Neural cell (in vitro differentiated cells): ENCODE measurements around the gene BTG1. TPM values are rescaled to one million over a fixed set of nuclear protein-coding genes. Genes with fewer than 3 reads are reported as not detected.

ENCODE experiments used
- H2AFZ ChIP-seq: fragments of 200-600, 300-800 bp; sonication (generic), shearing (Covaris generic); 2 replicates; pipeline ENCODE4 v1.6.0; 2014; ENCODE audit warnings: low read depth, mild to moderate bottlenecking, antibody characterized with exemption, low read length, moderate library complexity
- H3F3A ChIP-seq: fragments of 200-600 bp; shearing (Covaris generic); 2 replicates; pipeline ENCODE4 v1.6.1; 2016; ENCODE audit warnings: mild to moderate bottlenecking, moderate library complexity, mixed read lengths, antibody characterized with exemption, low read length; ENCODE audit not compliant: insufficient read depth, poor library complexity, severe bottlenecking
- H3K27ac ChIP-seq: fragments of 200-600, 300-800 bp; sonication (generic), shearing (Covaris generic); 2 replicates; pipeline ENCODE4 v1.5.1; 2014; ENCODE audit warnings: mild to moderate bottlenecking, low read length, moderate library complexity
- H3K27me3 ChIP-seq: fragments of 300-800, 200-600 bp; sonication (generic), shearing (Covaris generic); 2 replicates; pipeline ENCODE4 v1.6.0; 2014; ENCODE audit warnings: mild to moderate bottlenecking, low read depth, low read length, moderate library complexity; ENCODE audit not compliant: insufficient read depth
- H3K36me3 ChIP-seq: fragments of 300-800, 200-600 bp; sonication (generic), shearing (Covaris generic); 2 replicates; pipeline ENCODE4 v1.5.1; 2014; ENCODE audit warnings: mild to moderate bottlenecking, antibody characterized with exemption, low read length, moderate library complexity; ENCODE audit not compliant: insufficient read depth
- H3K4me2 ChIP-seq: fragments of 300-800, 200-600 bp; sonication (generic), shearing (Covaris generic); 2 replicates; pipeline ENCODE4 v1.6.0; 2014; ENCODE audit warnings: mild to moderate bottlenecking, low read length
- H3K4me3 ChIP-seq: fragments of 300-800, 200-600 bp; sonication (generic), shearing (Covaris generic); 2 replicates; pipeline ENCODE4 v1.5.1; 2014; ENCODE audit warnings: mild to moderate bottlenecking, low read length, moderate library complexity
- H3K79me2 ChIP-seq: fragments of 200-600 bp; shearing (Covaris generic); replicated peaks from 2 replicates; pipeline ENCODE4 v1.6.0; 2014; ENCODE audit warnings: mild to moderate bottlenecking, low read length, moderate library complexity; ENCODE audit not compliant: insufficient read depth
- H3K9ac ChIP-seq: fragments of 300-800, 200-600 bp; sonication (generic), shearing (Covaris generic); 2 replicates; pipeline ENCODE4 v1.6.1; 2016; ENCODE audit warnings: mild to moderate bottlenecking, low read length, mixed read lengths
- H3K9me2 ChIP-seq: fragments of 200-600 bp; shearing (Covaris generic); 2 replicates; pipeline ENCODE4 v1.6.1; 2016; ENCODE audit warnings: mild to moderate bottlenecking, low read length, mixed read lengths; ENCODE audit not compliant: insufficient read depth
- H3K9me3 ChIP-seq: fragments of 200-600, 300-800 bp; sonication (generic), shearing (Covaris generic); 2 replicates; pipeline ENCODE4 v1.6.1; 2016; ENCODE audit warnings: mild to moderate bottlenecking, mixed run types, low read length, moderate library complexity, mixed read lengths
- H4K20me1 ChIP-seq: fragments of 200-600 bp; shearing (Covaris generic); 2 replicates; pipeline ENCODE4 v1.6.1; 2016; ENCODE audit warnings: mild to moderate bottlenecking, mixed run types; ENCODE audit not compliant: insufficient read depth
- EP300 ChIP-seq: fragments of 450-650 bp; conservative IDR thresholded peaks from 2 replicates; pipeline ENCODE4 v1.6.1; 2014; ENCODE audit warnings: antibody characterized with exemption, mild to moderate bottlenecking, moderate library complexity; ENCODE audit not compliant: poor library complexity, severe bottlenecking
- EZH2 ChIP-seq: fragments of 200-600, 300-800 bp; shearing (Covaris generic), sonication (generic); IDR thresholded peaks from 2 replicates; pipeline ENCODE4 v1.6.1; 2014; ENCODE audit warnings: antibody characterized with exemption, low read length, borderline replicate concordance, mild to moderate bottlenecking; ENCODE audit not compliant: insufficient read depth, poor library complexity, severe bottlenecking
- MXI1 ChIP-seq: fragments of 450-650 bp; conservative IDR thresholded peaks from 2 replicates; pipeline ENCODE4 v1.6.1; 2014; ENCODE audit warnings: antibody characterized with exemption, mild to moderate bottlenecking; ENCODE audit not compliant: poor library complexity, severe bottlenecking
- RAD21 ChIP-seq: fragments of 450-650 bp; conservative IDR thresholded peaks from 2 replicates; pipeline ENCODE4 v1.6.1; 2014; ENCODE audit warnings: antibody characterized with exemption, mild to moderate bottlenecking, moderate library complexity
- SMC3 ChIP-seq: fragments of 450-650 bp; conservative IDR thresholded peaks from 2 replicates; pipeline ENCODE4 v1.6.1; 2014; ENCODE audit warnings: antibody characterized with exemption, mild to moderate bottlenecking, moderate library complexity; ENCODE audit not compliant: poor library complexity
- TAF1 ChIP-seq: IDR thresholded peaks from 2 replicates; pipeline ENCODE4 v1.6.1; 2012; ENCODE audit warnings: low read depth
- polyA plus RNA-seq: library from polyadenylated mRNA; depleted of rRNA; stranded (reverse); fragments of >200 nt; gene quantifications from 2 replicates; pipeline ENCODE4 v1.2.3, GENCODE V29; 2014
- TF ChIP-seq, protein P1 (sequence below): IDR thresholded peaks from 2 replicates; pipeline ENCODE4 v1.6.1; 2012; ENCODE audit warnings: borderline replicate concordance
- TF ChIP-seq, protein P2 (sequence below): fragments of 450-650 bp; IDR thresholded peaks from 2 replicates; pipeline ENCODE4 v1.5.1; 2014; ENCODE audit warnings: antibody characterized with exemption, mild to moderate bottlenecking, moderate library complexity; ENCODE audit not compliant: poor library complexity, severe bottlenecking

The BTG1 gene
- polyA plus RNA-seq, 1 donor from 2014 or later: 12.9 TPM

- H3K9me3 ChIP-seq: no peaks in the 10 kb centered on the region
- peaks cover 95% of the 10 kb centered on the region for H3K79me2 ChIP-seq
- peaks cover 9% of the 10 kb centered on the region for H3K36me3 ChIP-seq
- no peak overlapping the region for H3K27ac ChIP-seq
- no peaks in the 10 kb centered on the region for H3F3A ChIP-seq
- peak overlapping the region; percentile 91 for H3K9ac ChIP-seq
- no peaks in the 10 kb centered on the region for H3K9me2 ChIP-seq
- no peak overlapping the region for H2AFZ ChIP-seq
- H3K27me3 ChIP-seq: no peaks in the 10 kb centered on the region
- peak overlapping the region; percentile 91 for H3K4me2 ChIP-seq
- H4K20me1 ChIP-seq: peaks cover 16% of the 10 kb centered on the region
- H3K4me3 ChIP-seq: peak overlapping the region; percentile 87
- TF ChIP-seq MXI1: peak; percentile 12
- no peak for TF ChIP-seq EP300
Observed at GRCh38 chr12:92140896-92141536, 4.6 kb downstream of the BTG1 start.

DNA sequence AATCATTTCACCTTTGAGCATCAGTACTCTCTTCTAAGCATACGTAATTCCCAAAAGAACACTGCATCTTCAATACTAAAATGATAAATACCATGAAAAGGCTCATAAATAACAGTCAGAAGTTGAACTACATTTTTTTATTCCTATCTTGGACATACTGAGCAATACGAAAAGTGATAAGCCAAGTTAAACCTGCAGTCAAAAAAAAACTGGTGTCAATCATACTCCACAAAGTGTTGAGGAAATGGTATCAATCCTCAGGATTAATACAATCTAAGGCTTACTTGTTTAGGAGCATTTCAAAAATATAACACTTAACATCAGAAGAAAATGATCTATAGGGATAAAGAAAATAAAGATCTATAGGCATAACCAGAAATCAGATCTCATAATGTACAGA lies 5.5 kb downstream of the BTG1 start:
- Histone ChIP-seq H3K79me2 (peaks cover 100% of the 10 kb centered on the region), H3K27ac (no peak overlapping the region), H2AFZ (no peak overlapping the region), H3K9me3 (no peaks in the 10 kb centered on the region), H3K27me3 (no peaks in the 10 kb centered on the region), H3F3A (no peaks in the 10 kb centered on the region), H3K36me3 (peaks cover 9% of the 10 kb centered on the region), H3K4me2 (peak overlapping the region; percentile 91), H3K9ac (peak overlapping the region; percentile 91), H4K20me1 (peaks cover 16% of the 10 kb centered on the region), H3K9me2 (no peaks in the 10 kb centered on the region), H3K4me3 (peak overlapping the region; percentile 87)
- TF ChIP-seq, protein P1, sequence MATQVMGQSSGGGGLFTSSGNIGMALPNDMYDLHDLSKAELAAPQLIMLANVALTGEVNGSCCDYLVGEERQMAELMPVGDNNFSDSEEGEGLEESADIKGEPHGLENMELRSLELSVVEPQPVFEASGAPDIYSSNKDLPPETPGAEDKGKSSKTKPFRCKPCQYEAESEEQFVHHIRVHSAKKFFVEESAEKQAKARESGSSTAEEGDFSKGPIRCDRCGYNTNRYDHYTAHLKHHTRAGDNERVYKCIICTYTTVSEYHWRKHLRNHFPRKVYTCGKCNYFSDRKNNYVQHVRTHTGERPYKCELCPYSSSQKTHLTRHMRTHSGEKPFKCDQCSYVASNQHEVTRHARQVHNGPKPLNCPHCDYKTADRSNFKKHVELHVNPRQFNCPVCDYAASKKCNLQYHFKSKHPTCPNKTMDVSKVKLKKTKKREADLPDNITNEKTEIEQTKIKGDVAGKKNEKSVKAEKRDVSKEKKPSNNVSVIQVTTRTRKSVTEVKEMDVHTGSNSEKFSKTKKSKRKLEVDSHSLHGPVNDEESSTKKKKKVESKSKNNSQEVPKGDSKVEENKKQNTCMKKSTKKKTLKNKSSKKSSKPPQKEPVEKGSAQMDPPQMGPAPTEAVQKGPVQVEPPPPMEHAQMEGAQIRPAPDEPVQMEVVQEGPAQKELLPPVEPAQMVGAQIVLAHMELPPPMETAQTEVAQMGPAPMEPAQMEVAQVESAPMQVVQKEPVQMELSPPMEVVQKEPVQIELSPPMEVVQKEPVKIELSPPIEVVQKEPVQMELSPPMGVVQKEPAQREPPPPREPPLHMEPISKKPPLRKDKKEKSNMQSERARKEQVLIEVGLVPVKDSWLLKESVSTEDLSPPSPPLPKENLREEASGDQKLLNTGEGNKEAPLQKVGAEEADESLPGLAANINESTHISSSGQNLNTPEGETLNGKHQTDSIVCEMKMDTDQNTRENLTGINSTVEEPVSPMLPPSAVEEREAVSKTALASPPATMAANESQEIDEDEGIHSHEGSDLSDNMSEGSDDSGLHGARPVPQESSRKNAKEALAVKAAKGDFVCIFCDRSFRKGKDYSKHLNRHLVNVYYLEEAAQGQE: no peak
- TF ChIP-seq RAD21: no peak
- no peak for TF ChIP-seq SMC3
- TF ChIP-seq EP300: no peak
- TF ChIP-seq EZH2: no peak
- TF ChIP-seq, protein P2, sequence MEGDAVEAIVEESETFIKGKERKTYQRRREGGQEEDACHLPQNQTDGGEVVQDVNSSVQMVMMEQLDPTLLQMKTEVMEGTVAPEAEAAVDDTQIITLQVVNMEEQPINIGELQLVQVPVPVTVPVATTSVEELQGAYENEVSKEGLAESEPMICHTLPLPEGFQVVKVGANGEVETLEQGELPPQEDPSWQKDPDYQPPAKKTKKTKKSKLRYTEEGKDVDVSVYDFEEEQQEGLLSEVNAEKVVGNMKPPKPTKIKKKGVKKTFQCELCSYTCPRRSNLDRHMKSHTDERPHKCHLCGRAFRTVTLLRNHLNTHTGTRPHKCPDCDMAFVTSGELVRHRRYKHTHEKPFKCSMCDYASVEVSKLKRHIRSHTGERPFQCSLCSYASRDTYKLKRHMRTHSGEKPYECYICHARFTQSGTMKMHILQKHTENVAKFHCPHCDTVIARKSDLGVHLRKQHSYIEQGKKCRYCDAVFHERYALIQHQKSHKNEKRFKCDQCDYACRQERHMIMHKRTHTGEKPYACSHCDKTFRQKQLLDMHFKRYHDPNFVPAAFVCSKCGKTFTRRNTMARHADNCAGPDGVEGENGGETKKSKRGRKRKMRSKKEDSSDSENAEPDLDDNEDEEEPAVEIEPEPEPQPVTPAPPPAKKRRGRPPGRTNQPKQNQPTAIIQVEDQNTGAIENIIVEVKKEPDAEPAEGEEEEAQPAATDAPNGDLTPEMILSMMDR: no peak
- TF ChIP-seq MXI1: no peak
- no peak for TF ChIP-seq TAF1
